Epithelial cell of proximal tubule (primary cell): Measurements from ENCODE around the gene HMCES. TPM values are rescaled to one million over a fixed set of nuclear protein-coding genes. Genes with fewer than 3 reads are reported as not detected.

ENCODE experiments used
- DNase-seq: peaks from one replicate; pipeline ENCODE4 v3.0.0-alpha.2; 2011; ENCODE audit warnings: low read depth
- H3K4me3 ChIP-seq: 2 replicates; pipeline ENCODE4 v1.5.1; 2011; ENCODE audit warnings: low read depth, mild to moderate bottlenecking, low read length
- CTCF ChIP-seq: conservative IDR thresholded peaks from 2 replicates; pipeline ENCODE4 v1.5.1; 2012; ENCODE audit warnings: low read depth, mild to moderate bottlenecking, low read length
- total RNA-seq: library from RNA; depleted of rRNA; stranded (reverse); fragments of >200 nt; gene quantifications from 2 replicates; pipeline ENCODE4 v1.2.3, GENCODE V29; 2015

HMCES gene
- total RNA-seq, 1 donor from 2014 or later, result 40.3 TPM

- DNase-seq, result no peak
- H3K4me3 ChIP-seq, result no peak overlapping the region
- no peak for TF ChIP-seq CTCF
Observed at GRCh38 chr3:129282727-129283327, 4.2 kb downstream of the HMCES start.

DNA sequence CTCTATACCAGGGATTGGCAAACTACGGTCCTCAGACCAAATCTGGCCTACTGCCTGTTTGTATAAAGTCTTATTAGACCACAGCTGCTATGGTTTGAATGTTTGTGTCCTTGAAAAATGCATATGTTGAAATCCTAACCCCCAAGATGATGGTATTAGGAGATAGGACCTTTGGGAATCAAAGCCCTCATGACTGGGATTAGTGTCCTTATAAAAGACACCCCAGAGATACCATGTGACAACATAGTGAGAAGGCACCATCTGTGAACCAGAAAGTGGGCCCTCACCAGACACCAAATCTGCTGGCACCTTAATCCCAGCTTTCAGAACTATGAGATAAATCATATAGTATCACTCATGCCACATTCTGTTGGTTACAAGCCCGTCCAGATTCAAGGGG lies 7.4 kb downstream of the HMCES start:
- no peak for DNase-seq
- H3K4me3 ChIP-seq, result no peak overlapping the region
- TF ChIP-seq CTCF, result no peak

DNA sequence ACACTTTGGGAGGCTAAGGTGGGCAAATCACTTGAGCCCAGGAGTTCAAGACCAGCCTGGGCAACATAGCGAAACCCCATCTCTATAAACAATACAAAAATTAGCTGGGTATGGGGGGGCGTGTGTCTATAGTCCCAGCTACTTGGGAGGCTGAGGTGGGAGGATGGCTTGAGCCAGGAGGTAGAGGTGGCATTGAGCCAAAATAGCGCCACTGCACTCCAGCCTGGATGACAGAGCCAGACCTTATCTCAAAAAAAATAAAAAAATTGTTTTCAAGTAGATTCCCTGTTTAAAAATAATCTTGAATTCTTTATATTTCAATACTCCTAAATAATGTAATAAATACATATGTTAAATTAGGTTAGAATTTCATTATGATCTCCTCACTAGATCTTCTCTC lies 9.8 kb downstream of the HMCES start:
- TF ChIP-seq CTCF, result no peak
- H3K4me3 ChIP-seq, result no peak overlapping the region
- DNase-seq, result no peak

- DNase-seq, result no peak
- no peak for TF ChIP-seq CTCF
Observed at GRCh38 chr3:129289201-129289921, 10.7 kb downstream of the HMCES start.

DNA sequence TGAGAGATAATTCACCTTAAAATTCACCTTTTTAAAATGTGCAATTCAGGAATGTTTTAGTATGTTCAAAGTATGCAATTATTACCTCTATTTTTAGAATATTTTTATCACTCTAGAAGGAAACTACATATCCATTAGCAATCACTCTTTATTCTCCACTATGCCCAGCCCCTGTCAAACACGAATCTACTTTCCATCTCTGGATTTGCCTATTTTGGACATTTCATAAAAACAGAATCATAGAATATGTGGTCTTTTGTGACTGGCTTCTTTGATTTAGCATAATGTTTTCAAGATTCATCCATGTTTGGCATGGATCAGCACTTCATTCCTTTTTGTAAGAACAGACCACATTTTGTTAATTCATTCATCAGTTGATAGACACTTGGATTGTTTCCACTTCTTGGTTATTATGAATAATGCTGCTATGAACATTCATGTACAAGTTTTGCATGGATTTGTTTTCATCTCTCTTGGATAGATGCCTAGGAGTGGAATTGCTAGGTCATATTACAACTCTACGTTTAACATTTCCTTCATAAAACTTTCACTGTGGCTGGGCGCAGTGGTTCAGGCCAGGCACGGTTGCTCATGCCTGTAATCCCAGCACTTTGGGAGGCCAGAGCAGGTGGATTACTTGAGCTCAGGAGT lies 12.7 kb downstream of the HMCES start:
- H3K4me3 ChIP-seq, result no peak overlapping the region
- no peak for TF ChIP-seq CTCF
- no peak for DNase-seq

More at GRCh38 chr3:129289201-129289921, 10.7 kb downstream of the HMCES start:
- H3K4me3 ChIP-seq, result no peak overlapping the region

DNA sequence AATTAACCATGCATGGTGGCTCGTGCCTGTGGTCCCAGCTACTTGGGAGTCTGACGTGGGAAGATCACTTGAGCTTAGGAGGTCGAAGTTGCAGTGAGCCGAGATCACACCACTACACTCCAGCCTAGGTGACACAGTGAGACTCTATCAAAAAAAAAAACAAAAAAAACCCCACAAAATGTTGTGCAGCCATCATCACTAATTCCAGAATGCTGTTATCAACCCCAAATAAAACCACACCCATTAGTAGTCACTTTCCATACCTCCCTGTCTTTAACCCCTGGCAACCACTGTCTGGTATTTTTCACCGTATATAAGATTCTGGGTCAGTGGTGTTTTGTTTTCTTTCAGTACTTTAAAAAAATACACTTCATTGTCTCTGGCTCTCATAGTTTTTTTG lies 16.6 kb downstream of the HMCES start:
- no peak for TF ChIP-seq CTCF
- DNase-seq, result no peak
- no peak overlapping the region for H3K4me3 ChIP-seq
